COLO829 (cell line): Measurements from ENCODE around the gene PRR4.
A peak's percentile ranks its signal among the peaks of the same experiment; 100 is the strongest.

ENCODE experiments used
- DNase-seq: peaks from one replicate; pipeline ENCODE4 v3.0.0; 2012; ENCODE audit warnings: low spot score

Gene PRR4

GRCh38 chr12:10849425-10849878 is at the start of gene PRR4:
Gene PRR4 (minus strand): TSS chr12:10849475. CDS start chr12:10849437, 38 bp downstream.
- DNase-seq, result peak; percentile 12

- DNase-seq, result no peak
Measured at GRCh38 chr12:10896854-10897253, 47.6 kb upstream of the PRR4 start.

- DNase-seq, result no peak
Measured at GRCh38 chr12:10891937-10892336, 42.7 kb upstream of the PRR4 start.

GRCh38 chr12:10889226-10889625 is 40.0 kb upstream of the PRR4 start:
- no peak for DNase-seq

- no peak for DNase-seq
Measured at GRCh38 chr12:10884086-10884725, 34.9 kb upstream of the PRR4 start, which contains the start of gene PRH1. Gene PRH1 (minus strand): TSS chr12:10884255. CDS start chr12:10884217, 38 bp downstream.

GRCh38 chr12:10873378-10873777 is 24.1 kb upstream of the PRR4 start:
- peak; percentile 35 for DNase-seq

GRCh38 chr12:10867381-10867780 is 18.1 kb upstream of the PRR4 start:
- no peak for DNase-seq

GRCh38 chr12:10863512-10864218 is 14.4 kb upstream of the PRR4 start:
- no peak for DNase-seq

- no peak for DNase-seq
Measured at GRCh38 chr12:10861366-10861765, 12.1 kb upstream of the PRR4 start.

GRCh38 chr12:10855807-10856206 is 6.5 kb upstream of the PRR4 start:
- no peak for DNase-seq

GRCh38 chr12:10853776-10854175 is 4.5 kb upstream of the PRR4 start:
- no peak for DNase-seq

GRCh38 chr12:10851243-10851858 is 2.1 kb upstream of the PRR4 start:
- no peak for DNase-seq

GRCh38 chr12:10847744-10848143 is 1.5 kb downstream of the PRR4 start:
- no peak for DNase-seq

- no peak for DNase-seq
Measured at GRCh38 chr12:10842862-10843261, 6.4 kb downstream of the PRR4 start.

- DNase-seq, result no peak
Measured at GRCh38 chr12:10838461-10838860, 10.8 kb downstream of the PRR4 start.

GRCh38 chr12:10829994-10830393 is 19.3 kb downstream of the PRR4 start:
- no peak for DNase-seq

- no peak for DNase-seq
Measured at GRCh38 chr12:10826258-10826657, 23.0 kb downstream of the PRR4 start, which contains the start of gene TAS2R10. Gene TAS2R10 (minus strand): TSS chr12:10826358. CDS start chr12:10826269, 89 bp downstream.

GRCh38 chr12:10824957-10825356 is 24.3 kb downstream of the PRR4 start:
- DNase-seq, result no peak

- no peak for DNase-seq
Measured at GRCh38 chr12:10811883-10812536, 37.3 kb downstream of the PRR4 start.

- DNase-seq, result no peak
Measured at GRCh38 chr12:10810068-10810467, 39.2 kb downstream of the PRR4 start, which contains the start of gene TAS2R9. Gene TAS2R9 (minus strand): TSS chr12:10810168. CDS start chr12:10810075, 93 bp downstream.

GRCh38 chr12:10807186-10807585 is 42.1 kb downstream of the PRR4 start, which contains the start of gene TAS2R8:
Gene TAS2R8 (minus strand): TSS chr12:10807286. CDS start chr12:10806980, 306 bp downstream.
- no peak for DNase-seq

- no peak for DNase-seq
Measured at GRCh38 chr12:10802587-10802986, 46.7 kb downstream of the PRR4 start, which contains the start of gene TAS2R7. Gene TAS2R7 (minus strand): TSS chr12:10802627. CDS start chr12:10802570, 57 bp downstream.
